ENCODE results near the gene PPP1R16B. TPM values are rescaled to one million over a fixed set of nuclear protein-coding genes. Genes with fewer than 3 reads are reported as not detected.
A peak's percentile ranks its signal among the peaks of the same experiment; 100 is the strongest.
"Not testable (repeated sequence)": the region's sequence is repeated elsewhere in the genome, so short reads cannot be mapped to it uniquely, and the experiment has no call there.

PPP1R16B gene
- total and polyA plus RNA-seq, 3 donors from 2014 or later, result 1.2 to 3.7 (median 1.3) TPM

DNA sequence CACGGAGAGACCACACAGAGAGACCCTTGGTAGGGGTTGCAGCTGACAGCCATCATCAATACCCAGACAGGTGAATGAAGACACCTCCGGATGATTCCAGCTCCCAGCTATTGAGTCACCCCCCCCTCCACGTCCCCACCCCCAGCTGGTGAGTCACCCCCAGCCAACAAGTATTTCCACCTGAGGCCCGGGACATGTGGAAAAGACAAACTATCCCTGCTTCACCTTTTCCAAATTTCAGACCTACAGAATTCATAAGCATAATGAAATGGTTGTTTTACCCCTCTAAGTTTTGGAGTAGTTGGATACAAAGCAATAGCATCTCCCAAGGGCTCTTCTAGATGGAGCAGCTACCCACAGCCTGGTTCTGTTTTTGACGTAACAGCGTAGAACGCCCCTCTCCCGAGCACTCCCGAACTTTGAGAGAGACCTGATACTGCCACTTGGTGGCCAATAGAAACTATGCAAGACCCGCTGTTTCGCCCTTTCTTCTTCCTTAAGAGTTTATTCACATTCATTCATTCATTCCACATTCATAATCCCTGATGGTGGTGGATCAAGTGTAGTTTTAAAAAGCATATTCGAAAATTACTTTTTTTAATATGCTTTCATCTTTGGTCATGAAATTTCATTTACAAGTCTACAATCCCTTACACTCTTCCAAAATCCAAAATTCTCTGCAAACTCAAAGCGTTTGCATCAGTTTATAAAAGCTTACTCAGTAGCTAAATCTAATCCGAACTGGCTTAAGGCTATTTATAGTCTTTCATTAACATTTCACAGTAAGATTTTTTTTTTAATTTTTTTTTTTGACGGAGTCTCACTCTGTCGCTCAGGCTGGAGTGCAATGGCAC is 15.1 kb upstream of the PPP1R16B start:
- intact Hi-C loops (cut with DNase I; ENCODE audit: low total_unique reads), result no loop called here
- Histone ChIP-seq H3K9me3 (no peaks in the 10 kb centered on the region), H3K4me3 (no peak overlapping the region), H3K4me1 (no peaks in the 10 kb centered on the region), H3K27me3 (no peaks in the 10 kb centered on the region), H3K27ac (no peak overlapping the region), H3K36me3 (ENCODE audit: low read depth, missing control alignments) (no peaks in the 10 kb centered on the region)
- peak; percentile 23 to 66 (median 61) for TF ChIP-seq CTCF (IDR thresholded peaks at IDR 0.05)
- TF ChIP-seq POLR2A (IDR thresholded peaks at IDR 0.05), result no peak
- DNase-seq, result no peak
- WGBS, 2 donors, result 28 to 44% methylated on average over 13 to 16 of the region's 16 CpGs

GRCh38 chr20:38791291-38791690 is 14.2 kb upstream of the PPP1R16B start:
- Histone ChIP-seq H3K27ac (no peak overlapping the region), H3K36me3 (ENCODE audit: low read depth, missing control alignments) (no peaks in the 10 kb centered on the region), H3K27me3 (no peaks in the 10 kb centered on the region), H3K9me3 (no peaks in the 10 kb centered on the region), H3K4me1 (no peaks in the 10 kb centered on the region), H3K4me3 (no peak overlapping the region)
- intact Hi-C loops (cut with DNase I; ENCODE audit: low total_unique reads), result no loop called here
- DNase-seq, result no peak
- 56 to 84% methylated on average over 3 of the region's 3 CpGs for WGBS, 2 donors
- TF ChIP-seq CTCF (IDR thresholded peaks at IDR 0.05), result no peak
- TF ChIP-seq POLR2A (IDR thresholded peaks at IDR 0.05), result no peak

DNA sequence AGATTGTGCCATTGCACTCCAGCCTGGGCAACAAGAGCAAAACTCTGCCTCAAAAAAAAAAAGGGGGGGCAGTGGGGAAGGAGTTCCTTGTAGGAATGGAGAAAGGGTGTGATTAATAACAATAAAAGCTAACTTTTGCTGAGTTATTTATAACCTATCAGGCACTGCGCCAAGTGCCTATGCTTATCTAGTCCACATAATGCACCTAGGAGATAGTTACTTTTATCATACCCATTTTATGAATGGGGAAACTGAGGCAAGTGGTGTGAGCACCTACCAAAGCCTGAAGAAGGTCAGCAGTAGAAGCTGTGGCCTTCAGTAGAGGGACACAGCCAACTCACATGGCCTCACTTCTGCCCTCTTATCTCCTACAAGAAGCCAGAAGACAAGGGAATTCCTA is 13.6 kb upstream of the PPP1R16B start:
- TF ChIP-seq CTCF (IDR thresholded peaks at IDR 0.05) (no peak), POLR2A (IDR thresholded peaks at IDR 0.05) (no peak)
- no peak overlapping the region for H3K27ac ChIP-seq
- intact Hi-C loops (cut with DNase I; ENCODE audit: low total_unique reads), result no loop called here
- no peak for DNase-seq
- H3K27me3 ChIP-seq, result no peaks in the 10 kb centered on the region
- no peaks in the 10 kb centered on the region for H3K4me1 ChIP-seq
- 79 to 89% methylated on average over 1 of the region's 1 CpG for WGBS, 2 donors
- H3K4me3 ChIP-seq, result no peak overlapping the region
- H3K9me3 ChIP-seq, result no peaks in the 10 kb centered on the region
- H3K36me3 ChIP-seq (ENCODE audit: low read depth, missing control alignments), result no peaks in the 10 kb centered on the region

- H3K27ac ChIP-seq; H3K27me3 ChIP-seq; intact Hi-C loops (cut with DNase I; ENCODE audit: low total_unique reads); H3K36me3 ChIP-seq (ENCODE audit: low read depth, missing control alignments); DNase-seq; H3K9me3 ChIP-seq; H3K4me1 ChIP-seq; H3K4me3 ChIP-seq: not testable (repeated sequence)
- 89 to 96% methylated on average over 5 of the region's 5 CpGs for WGBS, 2 donors
Observed at GRCh38 chr20:38794057-38794456, 11.4 kb upstream of the PPP1R16B start.

DNA sequence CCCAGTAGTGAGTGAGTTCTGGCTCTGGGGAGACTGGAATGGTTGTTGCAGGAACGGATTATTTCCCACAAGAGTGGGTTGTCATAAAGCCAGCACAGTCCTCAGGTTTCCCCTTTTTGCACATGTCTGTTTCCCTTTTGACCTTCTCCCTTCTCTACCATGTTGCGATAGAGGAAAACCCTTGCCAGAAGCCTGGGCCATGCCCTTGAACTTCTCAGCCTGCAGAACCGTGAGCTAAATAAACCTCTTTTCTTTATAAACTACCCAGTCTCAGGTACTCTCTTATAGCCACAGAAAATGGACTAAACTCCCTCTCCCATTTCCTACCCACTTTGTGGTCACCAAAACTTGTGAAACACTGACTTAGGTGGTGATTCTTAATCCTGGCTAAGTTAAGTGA is 7.2 kb upstream of the PPP1R16B start:
- 69 to 71% methylated on average over 3 of the region's 3 CpGs for WGBS, 2 donors
- no peaks in the 10 kb centered on the region for H3K4me1 ChIP-seq
- no peak overlapping the region for H3K4me3 ChIP-seq
- TF ChIP-seq CTCF (IDR thresholded peaks at IDR 0.05), result no peak
- no peak for TF ChIP-seq POLR2A (IDR thresholded peaks at IDR 0.05)
- no peaks in the 10 kb centered on the region for H3K36me3 ChIP-seq (ENCODE audit: low read depth, missing control alignments)
- H3K27me3 ChIP-seq, result no peaks in the 10 kb centered on the region
- intact Hi-C loops (cut with DNase I; ENCODE audit: low total_unique reads), result no loop called here
- H3K27ac ChIP-seq, result no peak overlapping the region
- DNase-seq, result no peak
- H3K9me3 ChIP-seq, result no peaks in the 10 kb centered on the region
